GM19239 (cell line): ENCODE measurements around the gene TNNI3.

Experiments
- DNase-seq: peaks from one replicate; pipeline ENCODE4 v3.0.0; 2011; ENCODE audit warnings: low spot score; ENCODE audit not compliant: insufficient read length
- FAIRE-seq: peaks from 2 replicates; lab custom pipeline; 2011; peaks lifted over from hg19 to GRCh38; lab: Jason Lieb, UNC

TNNI3 gene

GRCh38 chr19:55149078-55150003, 8.2 kb downstream of the TNNI3 start, which contains the start of gene TNNT1:
TSS of gene TNNT1 (minus strand) at chr19:55149206. CDS start at chr19:55147157, 2,049 bp downstream.
- FAIRE-seq: no peak
- no peak for DNase-seq

DNA sequence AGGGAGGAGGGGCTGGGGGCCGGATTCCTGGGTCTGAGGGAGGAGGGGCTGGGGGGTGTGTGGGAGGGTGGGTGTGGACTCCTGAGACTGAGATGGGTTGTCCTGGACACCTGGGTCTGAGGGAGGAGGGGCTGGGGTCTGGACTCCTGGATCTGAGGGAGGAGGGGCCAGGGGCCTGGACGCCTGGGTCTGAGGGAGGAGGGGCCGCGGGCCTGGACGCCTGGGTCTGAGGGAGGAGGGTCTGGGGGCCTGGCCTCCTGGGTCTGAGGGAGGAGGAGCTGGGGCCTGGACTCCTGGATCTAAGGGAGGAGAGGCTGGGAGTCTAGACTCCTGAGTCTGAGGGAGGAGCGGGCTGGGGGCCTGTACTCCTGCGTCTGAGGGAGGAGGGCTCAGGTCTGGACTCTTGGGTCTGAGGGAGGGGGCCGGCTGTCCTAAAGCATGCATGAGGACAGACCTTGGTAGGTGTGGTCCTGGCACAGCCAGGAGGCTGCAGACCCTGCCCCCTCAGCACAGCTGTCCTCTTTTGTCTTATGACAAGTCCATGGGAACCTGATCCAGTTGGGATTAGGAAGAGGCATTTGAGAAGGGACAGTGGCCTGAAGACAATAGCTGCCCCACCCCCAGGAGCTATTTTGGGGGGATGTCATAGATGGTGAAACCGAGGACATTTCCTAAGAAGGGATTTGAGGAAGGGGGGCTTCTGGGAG, 9.8 kb downstream of the TNNI3 start:
- no peak for DNase-seq

GRCh38 chr19:55146705-55147273, 10.7 kb downstream of the TNNI3 start:
- no peak for DNase-seq
- FAIRE-seq: no peak

More for the DNA sequence above, 9.8 kb downstream of the TNNI3 start:
- no peak for FAIRE-seq

GRCh38 chr19:55146078-55146704, 11.3 kb downstream of the TNNI3 start:
- no peak for FAIRE-seq

DNA sequence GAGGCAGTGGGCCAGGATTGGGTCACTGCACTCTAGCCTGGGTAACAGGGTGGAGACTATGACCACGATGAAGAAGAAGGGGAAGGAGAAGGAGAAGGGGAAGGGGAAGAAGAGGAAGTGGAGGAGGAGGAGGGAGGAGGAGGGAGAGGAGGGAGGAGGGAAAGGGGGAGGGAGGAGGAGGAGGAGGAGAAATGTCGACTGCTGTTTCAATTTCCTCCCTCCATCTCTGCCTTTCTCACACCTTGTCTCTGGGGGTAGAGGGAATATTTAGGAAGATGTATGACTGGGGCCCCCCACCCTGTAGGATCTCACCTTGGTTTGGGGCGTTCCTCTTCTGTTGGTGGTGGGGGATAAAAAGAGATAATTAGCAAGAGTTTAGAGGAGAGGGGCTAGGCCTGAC, 12.3 kb downstream of the TNNI3 start:
- DNase-seq (no peak), FAIRE-seq (no peak)

More at GRCh38 chr19:55146078-55146704, 11.3 kb downstream of the TNNI3 start:
- DNase-seq: no peak

- FAIRE-seq: no peak
- DNase-seq: no peak
Observed at GRCh38 chr19:55141696-55142095, 15.8 kb downstream of the TNNI3 start.

GRCh38 chr19:55137915-55138314, 19.6 kb downstream of the TNNI3 start:
- DNase-seq (no peak), FAIRE-seq (no peak)

- DNase-seq (no peak), FAIRE-seq (no peak)
Observed at GRCh38 chr19:55136399-55137102, 21.0 kb downstream of the TNNI3 start.

DNA sequence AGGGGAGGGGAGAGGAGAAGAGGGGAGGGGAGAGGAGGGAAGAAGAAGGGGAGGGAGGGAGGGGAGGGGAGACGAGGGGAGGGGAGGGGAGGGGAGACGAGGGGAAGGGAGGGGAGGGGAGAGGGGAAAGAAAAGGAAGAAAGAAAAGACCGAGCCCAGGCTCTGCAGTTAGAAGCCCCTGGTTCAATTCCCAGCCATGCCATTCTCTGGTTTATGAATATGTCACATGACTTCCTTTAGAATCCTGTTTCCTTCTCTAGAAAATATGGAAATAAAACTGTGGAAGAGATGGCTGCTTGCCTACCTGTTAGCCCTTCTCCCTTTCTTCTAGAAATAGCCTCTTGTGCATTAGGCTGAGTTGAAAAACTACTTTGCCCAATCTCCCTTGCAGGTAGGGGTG, 22.8 kb downstream of the TNNI3 start:
- DNase-seq (no peak), FAIRE-seq (no peak)

DNA sequence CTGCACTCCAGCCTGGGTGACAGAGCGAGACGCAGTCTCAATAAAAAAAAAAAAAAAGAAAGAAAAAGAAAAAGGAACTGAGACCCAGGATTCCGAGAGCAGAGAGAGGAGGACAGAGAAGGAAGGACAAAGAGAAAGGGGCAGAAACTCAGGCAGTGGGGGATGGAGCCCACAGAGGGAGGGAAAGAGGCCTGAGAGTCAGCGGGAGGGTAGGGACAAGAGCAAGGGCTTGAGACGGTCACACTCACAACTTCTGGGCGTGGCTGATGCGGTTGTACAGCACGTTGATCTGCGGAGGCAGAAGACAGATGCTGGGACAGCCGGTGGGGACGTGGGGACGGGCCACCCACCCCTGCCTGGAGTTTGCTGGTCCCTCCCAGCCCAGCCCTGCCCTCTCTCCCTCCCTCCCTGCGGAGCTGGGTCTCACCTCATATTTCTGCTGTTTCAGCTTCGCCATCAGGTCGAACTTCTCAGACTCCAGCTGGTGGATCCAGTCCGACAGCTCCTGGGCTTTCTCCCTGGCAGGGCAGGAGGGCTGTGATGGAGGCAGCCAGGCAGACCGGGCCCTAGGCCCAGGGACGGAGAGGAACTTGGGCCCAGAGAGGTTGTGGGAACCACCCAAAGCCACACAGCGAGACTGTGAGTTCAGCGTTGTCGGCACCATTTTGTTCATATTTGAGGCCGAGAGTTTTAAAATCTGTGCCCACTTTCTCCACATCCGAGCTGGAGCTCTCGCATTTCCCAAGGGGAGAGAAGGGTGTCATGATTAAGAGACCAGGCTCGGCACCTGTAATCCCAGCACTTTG, 23.7 kb downstream of the TNNI3 start:
- FAIRE-seq (no peak), DNase-seq (no peak)

DNA sequence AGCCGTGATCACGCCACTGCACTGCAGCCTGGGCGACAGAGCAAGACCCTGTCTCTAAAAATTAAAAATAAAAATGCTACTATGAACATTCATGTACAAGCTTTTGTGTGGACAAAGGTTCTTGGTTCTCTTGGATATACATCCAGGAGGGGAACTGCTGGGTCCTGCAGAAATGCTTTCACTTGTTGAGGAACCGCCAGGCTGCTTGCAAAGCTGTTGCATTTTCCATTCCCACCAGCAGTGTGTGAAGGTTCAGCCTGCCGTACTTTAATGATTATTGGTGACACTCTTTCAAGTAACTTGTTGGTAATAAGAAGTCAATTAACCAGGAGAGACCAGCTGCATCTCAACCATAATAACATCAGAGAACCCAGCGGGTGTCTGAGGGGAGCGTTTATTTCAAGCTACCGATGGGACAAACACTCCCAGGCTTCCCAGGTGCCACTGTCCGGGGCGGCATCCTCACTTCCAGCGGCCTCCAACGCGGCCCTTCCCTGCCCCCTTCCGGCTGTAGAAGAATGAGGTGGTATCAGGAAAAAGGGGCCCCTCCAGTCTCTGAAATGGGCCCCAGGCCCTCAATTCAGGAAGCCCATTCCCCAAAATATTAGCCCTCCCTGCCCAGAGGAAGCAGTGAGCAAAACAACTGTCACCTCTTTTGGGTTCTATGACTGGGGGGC, 24.9 kb downstream of the TNNI3 start:
- FAIRE-seq (no peak), DNase-seq (no peak)

DNA sequence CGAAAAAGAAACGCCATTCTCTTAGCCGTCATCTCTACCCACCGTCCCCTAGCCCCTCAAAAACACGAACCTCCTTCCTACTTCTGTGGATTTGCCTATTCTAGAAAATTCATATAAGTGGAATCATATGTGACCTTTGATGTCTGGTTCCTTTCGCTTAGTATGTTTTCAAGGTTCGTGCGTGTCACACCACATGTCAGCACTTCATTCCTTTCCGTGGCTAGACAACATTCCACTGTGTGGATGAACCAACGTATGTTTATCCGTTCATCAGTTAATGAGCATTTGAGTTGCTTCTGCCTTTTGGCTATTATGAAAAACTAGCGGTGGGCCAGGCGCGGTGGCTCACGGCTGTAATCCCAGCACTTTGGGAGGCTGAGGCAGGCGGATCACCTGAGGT, 26.1 kb downstream of the TNNI3 start:
- FAIRE-seq (no peak), DNase-seq (no peak)

GRCh38 chr19:55119053-55119452, 38.5 kb downstream of the TNNI3 start:
- FAIRE-seq: no peak
- no peak for DNase-seq

GRCh38 chr19:55118401-55118991, 39.0 kb downstream of the TNNI3 start:
- DNase-seq: no peak
- peak; percentile 76 for FAIRE-seq

DNA sequence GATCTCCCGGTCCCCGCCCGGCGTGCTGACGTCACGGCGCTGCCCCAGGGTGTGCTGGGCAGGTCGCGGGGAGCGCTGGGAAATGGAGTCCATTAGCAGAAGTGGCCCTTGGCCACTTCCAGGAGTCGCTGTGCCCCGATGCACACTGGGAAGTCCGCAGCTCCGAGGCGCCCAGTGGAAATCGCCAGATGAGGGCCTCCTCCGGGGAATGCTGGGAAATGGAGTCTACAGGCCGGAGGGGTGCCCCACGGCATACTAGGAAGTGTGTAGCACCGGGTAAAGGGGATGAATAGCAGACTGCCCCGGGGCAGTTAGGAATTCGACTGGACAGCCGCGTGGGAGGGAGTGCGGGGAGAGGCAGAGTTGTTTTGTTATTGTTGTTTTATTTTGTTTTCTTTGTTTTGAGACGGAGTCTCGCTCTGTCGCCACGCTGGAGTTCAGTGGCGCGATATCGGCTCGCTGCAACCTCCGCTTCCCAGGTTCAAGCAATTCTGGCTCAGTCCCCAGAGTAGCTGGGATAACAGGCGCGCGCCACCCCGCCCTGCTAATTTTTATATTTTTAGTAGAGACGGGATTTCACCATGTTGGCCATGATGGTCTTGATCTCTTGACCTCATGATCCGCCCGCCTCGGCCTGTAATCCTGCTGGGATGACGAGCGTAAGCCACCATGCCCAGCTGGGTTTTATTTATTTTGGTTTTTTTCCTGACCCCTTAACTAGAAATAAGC, 39.7 kb downstream of the TNNI3 start:
- peak; percentile 100 for DNase-seq
- peak; percentile 90 for FAIRE-seq

DNA sequence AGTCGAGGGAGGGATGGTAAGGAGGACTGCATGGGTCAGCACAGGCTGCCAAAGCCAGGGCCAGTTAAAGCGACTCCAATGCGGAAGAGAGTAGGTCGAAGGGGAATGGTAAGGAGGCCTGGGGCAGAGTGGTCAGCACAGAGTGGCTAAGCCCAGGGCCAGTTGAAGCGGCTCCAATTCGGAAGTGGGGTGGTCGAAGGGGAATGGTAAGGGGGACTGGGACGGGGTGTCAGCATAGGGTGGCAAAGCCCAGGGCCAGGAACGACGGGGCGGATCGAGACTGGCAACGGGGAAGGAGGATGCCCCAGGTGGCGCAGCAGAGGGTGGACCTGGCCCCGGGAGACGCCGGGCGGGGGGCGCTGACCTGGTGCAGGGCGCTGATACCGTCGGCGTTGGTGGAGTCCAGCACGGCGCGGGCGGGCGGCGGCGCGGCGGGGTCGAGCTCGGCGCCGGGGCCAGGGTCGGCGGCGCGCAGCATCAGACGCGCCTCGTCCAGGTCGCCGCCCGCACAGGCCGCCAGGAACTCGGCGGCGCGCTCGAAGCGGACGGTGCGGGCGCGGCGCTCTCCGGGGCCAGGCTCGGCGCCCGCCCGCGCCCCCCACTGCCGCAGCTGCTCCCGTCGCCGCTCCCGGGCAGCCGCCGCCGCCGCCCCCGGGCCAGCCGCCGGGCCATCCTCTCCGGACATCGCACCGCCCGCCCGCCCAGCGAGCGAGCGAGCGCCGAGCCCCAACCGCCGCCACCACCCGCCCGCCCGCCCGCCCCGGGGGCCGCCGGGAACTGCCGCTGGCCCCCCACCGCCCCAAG, 40.5 kb downstream of the TNNI3 start, which contains the start of gene PPP1R12C:
Gene PPP1R12C, minus strand, starts transcription at position 779 of the 804 bp plus-strand sequence. Its CDS starts 94 bp downstream, at position 685.
- DNase-seq (no peak), FAIRE-seq (no peak)
